Activated CD4-positive, CD25-positive, alpha-beta regulatory T cell treated with anti-CD3 and anti-CD28 coated beads, Interleukin-2, amount 50 U/mL, for 16 hours (primary cell): ENCODE measurements around the gene PHTF2.
"Not testable (repeated sequence)": the region's sequence is repeated elsewhere in the genome, so short reads cannot be mapped to it uniquely, and the experiment has no call there.

Experiments used
- DNase-seq: peaks from one replicate; pipeline ENCODE4 v3.0.0-alpha.2; 2020; ENCODE audit warnings: low read depth, low spot score

Gene PHTF2

DNA sequence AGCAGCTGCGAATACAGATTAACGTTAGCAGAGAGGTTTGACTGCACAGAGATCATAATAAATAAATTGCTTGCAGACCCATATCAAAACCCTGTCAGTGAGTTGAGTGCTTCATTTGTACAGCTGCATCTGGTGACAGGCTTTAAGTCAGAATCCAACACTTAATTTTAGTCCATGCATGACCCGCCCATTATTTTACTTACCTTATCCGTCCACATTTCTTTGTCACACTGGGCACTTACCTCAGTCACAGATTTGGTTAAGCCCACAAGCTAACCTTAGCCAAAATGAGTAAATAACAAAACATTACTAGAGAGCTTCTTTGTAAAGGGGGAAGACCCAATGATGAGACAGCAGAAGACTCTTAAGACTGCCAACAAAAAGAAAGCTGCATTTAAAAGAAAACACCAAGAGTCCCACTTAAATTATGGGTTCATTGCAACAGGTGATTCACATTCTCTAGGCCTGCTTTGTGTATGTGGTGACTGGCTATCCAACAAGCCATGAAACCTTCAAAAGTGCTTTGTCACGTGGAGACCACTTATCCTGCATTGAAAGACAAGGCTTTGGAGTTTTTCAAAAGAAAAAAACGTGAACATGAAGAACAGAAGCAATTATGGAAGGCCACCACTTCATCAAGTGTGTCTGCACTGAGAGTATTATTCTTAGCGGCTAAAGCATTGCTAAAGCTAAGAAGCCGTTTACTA lies 32.2 kb downstream of the PHTF2 start:
- DNase-seq: no peak

DNA sequence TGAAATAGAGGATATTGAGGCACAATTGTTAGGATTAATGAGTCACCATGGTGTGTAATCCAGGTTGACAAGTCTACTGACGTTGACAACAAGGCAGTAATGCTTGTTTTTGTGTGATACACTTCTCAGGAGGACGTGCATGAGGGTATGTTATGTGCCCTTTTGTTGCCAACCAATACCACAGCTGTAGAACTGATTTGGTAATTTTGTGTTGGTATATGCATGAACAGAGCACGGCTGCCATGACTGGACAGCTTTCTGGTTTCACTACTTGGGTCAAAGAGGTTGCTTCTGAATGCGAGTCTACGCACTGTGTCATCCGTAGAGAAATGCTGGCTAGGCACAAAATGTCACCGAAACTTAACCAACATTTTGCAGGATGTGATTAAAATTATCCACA lies 32.9 kb downstream of the PHTF2 start:
- DNase-seq: peak; percentile 11

DNA sequence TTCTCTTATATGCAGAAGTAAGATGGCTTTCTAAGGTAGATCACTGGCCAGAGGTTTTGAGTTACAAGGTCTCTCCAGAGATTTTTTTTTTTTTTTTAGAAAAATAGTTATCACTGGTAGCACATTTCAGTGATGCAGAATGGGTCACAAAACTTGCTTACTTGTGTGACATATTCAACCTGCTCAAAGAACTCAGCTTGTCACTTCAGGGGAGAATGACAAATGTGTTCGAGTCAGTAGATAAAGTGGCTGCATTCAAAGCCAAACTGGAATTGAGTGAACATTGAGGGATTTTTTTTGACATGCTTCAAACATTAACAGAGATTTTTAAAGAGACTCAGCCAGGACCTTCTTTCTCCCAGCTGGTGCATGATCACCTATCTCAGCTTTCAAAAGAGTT lies 33.4 kb downstream of the PHTF2 start:
- no peak for DNase-seq

GRCh38 chr7:77833136-77833535 lies 34.6 kb downstream of the PHTF2 start:
- no peak for DNase-seq

DNA sequence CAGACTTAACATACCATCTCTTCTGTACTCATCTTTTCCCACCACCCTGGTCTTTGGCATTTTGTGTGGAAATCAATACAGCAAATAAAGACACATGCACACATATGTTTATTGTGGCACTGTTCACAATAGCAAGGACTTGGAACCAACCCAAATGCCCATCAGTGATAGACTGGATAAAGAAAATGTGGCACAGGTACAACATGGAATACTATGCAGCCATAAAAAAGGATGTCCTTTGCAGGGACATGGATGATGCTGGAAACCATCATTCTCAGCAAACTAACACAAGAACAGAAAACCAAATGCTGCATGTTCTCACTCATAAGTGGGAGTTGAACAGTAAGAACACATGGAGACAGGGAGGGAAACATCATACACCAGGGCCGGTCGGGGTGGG lies 37.9 kb downstream of the PHTF2 start:
- DNase-seq: not testable (repeated sequence)

- no peak for DNase-seq
Observed at GRCh38 chr7:77837275-77837674, 38.7 kb downstream of the PHTF2 start.

DNA sequence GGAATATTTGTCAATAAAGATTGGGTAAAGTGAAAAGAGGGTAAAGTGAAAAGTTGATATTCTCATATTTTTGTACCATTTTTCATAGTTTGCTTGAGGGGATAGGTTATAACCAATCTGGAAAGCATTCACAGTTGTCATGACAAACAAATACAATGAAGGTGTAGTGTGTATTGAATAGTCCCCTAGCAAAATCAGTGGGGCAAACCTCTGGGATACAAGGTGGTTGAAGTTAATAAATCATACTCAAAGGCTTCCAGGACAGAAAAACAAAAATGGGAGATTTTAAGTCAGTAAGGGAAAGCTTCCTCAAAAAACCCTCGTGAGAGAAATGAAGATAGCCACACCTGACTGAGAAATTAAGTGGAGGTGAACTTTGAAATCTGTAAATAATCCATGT lies 39.4 kb downstream of the PHTF2 start:
- DNase-seq: no peak

- no peak for DNase-seq
Observed at GRCh38 chr7:77838929-77839491, 40.4 kb downstream of the PHTF2 start.

DNA sequence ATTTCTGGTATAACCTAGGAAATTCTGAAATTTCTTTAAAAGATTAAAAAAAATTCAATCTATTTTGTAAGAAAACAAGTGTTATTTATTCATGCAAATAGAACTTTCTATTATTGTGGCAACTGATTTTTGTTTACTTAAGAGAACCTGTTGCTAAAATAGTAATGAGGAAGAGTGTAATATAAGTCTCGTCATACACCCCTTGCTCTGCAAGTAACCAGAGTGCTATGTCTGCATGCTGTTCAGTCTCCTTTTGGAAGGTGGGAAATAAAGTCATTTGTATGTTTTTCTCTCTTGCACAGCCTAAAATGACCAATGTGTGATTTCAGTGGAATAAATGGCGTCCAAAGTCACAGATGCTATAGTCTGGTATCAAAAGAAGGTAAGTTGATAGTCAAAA lies 41.3 kb downstream of the PHTF2 start:
- no peak for DNase-seq

GRCh38 chr7:77843194-77843593 lies 44.6 kb downstream of the PHTF2 start:
- no peak for DNase-seq

GRCh38 chr7:77846317-77847092 lies 47.9 kb downstream of the PHTF2 start:
- no peak for DNase-seq

- DNase-seq: no peak
Observed at GRCh38 chr7:77855371-77856083, 57.0 kb downstream of the PHTF2 start.

GRCh38 chr7:77858278-77858677 lies 59.7 kb downstream of the PHTF2 start:
- no peak for DNase-seq

GRCh38 chr7:77859343-77859742 lies 60.8 kb downstream of the PHTF2 start:
- no peak for DNase-seq

- no peak for DNase-seq
Observed at GRCh38 chr7:77862691-77863090, 64.1 kb downstream of the PHTF2 start.

DNA sequence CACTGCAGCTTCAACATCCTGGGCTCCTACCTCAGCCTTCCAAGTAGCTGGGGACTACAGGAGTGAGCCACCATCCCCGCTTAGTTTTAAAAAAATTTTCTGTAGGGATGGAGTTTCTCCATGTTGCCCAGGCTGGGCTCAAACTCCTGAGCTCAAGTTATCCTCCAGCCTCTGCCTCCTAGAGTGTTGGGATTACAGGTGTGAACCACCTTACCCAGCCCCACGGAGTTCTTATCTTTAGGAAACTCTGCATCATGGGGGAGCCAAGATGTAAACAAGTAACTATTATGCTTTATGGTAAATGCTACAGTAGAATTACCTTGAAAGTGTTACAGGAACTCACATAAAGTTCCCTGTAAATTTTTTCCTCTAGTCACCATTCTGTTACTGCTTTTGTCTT lies 65.3 kb downstream of the PHTF2 start:
- DNase-seq: no peak

DNA sequence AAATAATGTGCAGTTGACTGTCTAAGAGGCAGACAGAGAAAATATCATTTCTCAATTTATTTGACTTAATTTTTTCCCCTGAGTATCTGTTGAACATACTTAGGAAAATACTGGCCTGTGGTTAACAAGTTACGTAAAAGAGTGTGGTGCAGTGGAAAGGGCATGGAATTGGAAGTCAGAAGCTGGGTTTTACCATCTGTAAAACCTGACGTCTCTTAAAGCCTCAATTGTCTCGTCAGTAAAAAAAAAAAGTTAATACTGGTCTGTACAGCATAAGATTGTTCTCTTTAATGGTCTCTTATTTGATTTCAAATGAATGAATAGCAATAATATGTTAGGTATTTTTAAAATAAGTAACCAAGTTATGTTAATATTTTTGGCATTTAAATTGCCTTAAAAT lies 67.8 kb downstream of the PHTF2 start:
- no peak for DNase-seq

DNA sequence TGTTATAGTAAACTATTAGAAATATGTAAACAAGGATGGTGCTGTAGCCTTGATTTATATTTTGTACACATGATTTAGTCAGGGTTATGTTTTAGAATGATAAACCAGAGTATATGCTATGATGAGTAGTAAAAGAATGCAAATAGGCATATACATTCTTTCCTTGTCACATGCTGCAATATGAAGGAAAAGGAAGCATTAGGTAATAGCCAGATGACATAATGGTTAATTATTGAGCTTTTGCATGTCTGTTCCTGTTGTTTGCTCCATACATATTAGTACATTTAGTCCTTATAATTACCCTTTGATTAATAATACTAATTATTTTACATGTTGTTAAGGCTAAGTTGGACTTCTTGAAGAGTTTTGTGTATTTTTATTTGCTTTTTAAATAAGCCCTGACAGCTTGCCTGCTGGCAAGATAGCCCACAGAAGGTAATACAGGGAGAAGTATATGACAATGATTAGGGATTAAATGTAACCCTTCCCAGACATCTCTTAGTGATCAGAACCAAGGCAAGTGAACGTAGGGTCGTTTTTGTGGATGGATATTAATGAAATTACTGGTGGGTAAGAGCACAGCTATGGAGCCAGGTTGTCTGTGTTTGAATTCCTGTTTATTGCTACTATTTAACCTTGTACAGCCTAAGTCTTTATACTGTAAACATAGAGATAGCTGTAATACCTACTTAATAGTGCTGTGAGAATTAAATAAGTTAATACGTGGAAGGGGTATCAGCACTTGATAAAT lies 68.4 kb downstream of the PHTF2 start:
- DNase-seq: no peak

DNA sequence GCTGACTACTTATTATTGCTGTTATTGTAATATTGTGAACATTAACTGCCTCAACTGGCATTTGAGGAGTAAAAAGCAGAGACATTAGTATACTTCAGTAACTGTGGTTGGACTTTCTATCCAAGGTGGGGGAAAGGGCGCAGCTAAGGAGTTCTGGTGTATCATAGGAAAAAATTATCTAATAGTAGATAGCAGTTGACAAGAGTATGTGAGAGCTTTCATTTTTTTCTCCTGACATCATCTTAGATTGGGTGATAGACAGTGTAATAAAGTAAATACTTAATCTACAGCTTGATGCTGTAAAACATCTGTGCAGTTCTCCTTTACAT lies 68.9 kb downstream of the PHTF2 start:
- DNase-seq: no peak

DNA sequence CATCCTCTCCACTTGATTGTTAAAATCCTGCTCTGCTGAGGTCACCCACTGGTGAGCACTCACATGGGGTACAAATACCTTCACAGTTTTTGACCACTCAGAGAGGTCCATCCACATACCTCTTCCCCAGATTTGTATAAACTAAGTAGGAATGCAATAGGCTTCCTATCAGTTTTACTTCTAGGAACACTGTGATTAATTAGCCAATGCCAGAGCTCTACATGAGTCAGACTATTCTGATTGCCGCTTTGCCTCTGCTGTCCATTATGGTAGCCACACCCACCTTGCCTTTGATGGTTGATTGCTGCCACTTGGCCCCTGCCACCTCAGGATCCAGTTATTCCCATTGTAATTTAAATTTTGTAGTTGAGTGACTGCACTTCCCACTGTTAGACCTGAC lies 73.7 kb downstream of the PHTF2 start:
- DNase-seq: not testable (repeated sequence)

DNA sequence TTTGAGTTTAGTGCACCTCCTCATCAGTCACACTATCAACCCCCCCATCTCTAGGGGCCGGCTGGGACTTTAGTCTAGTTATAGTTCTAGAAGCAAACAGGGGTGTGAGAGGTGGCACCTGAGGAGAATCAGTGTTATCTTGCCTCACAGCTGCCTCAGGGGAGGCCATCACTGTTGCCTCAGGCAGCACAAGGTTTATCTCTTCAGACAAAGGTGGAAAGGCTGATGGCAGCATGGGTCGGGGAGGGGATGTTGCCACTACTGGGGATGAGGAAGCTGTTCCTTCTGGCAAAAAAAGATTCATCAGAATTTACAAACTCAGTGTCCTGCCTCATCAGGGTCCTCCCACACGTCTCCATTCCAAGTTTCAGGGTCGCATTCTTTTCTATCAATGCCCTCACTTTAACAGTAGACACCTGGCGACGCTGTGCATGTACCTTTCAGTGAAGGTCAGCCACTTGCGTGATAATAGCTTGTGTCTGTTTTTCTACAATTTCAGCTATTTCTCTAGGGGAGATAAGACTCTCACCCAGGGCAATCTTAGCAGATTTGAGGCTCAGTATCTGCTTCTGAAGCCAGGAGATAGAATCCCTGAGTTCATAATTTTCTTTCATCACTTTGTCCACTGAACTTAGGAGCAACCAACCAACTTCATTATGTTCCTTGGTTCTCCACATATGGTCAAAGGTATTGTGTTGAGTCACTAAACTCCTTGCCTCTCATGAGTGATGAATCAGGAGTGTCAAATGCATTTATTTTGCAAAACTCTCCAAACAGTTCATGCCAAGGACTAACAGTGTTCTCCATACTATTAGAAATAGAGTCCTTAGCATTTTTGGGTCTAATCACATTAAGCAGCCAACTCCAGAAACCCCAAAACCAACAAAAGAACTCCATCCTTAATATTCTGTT lies 75.1 kb downstream of the PHTF2 start:
- DNase-seq: not testable (repeated sequence)
